Ectodermal cell (in vitro differentiated cells): ENCODE data around the gene LRP1.

Source experiments
- H3K27ac ChIP-seq: 2 replicates; pipeline ENCODE4 v1.7.0; 2013; ENCODE audit warnings: mild to moderate bottlenecking, low read depth, low read length; ENCODE audit not compliant: insufficient read depth, poor library complexity, severe bottlenecking
- H3K27me3 ChIP-seq: 2 replicates; pipeline ENCODE4 v1.7.0; 2013; ENCODE audit warnings: mild to moderate bottlenecking, low read length; ENCODE audit not compliant: insufficient read depth, control insufficient read depth, poor library complexity, severe bottlenecking
- H3K36me3 ChIP-seq: one replicate; pipeline ENCODE4 v1.7.0; 2013; ENCODE audit warnings: low read length; ENCODE audit not compliant: control insufficient read depth, insufficient read depth
- H3K4me1 ChIP-seq: one replicate; pipeline ENCODE4 v1.7.0; 2013; ENCODE audit warnings: low read length; ENCODE audit not compliant: control insufficient read depth, insufficient read depth
- H3K4me3 ChIP-seq: 2 replicates; pipeline ENCODE4 v1.7.0; 2013; ENCODE audit warnings: low read depth, low read length, control low read depth; ENCODE audit not compliant: insufficient read depth
- H3K9me3 ChIP-seq: 2 replicates; pipeline ENCODE4 v1.7.0; 2013; ENCODE audit warnings: mild to moderate bottlenecking, low read length, moderate library complexity; ENCODE audit not compliant: control insufficient read depth
- WGBS, 2 experiments: methylation state at CpG; one replicate each; pipeline ENCODE4 v1.1.7; 2013; ENCODE audit warnings: missing lambda C conversion rate in 2 of 2; 5-methylcytosine and 5-hydroxymethylcytosine counted together

LRP1 gene

DNA sequence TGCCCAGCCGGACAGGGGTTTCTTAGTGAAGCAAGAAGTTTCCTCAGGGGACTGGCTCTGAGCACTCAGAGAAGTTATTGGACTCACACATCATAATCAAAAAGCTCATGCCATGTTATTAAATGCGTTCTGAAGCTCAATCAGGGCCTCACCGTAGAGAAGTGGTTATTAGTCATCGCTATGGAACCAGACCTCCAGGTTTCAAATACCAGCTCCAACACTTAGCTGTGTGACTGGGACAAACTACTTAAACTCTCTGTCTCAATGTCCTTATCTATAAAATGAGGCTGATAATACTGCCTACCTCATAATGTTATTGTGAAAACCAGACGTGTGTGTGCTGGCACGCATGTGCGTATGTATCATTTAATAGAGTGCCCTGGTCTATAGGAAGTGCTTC, 24.4 kb upstream of the LRP1 start:
- H3K4me3 ChIP-seq = no peak overlapping the region
- H3K9me3 ChIP-seq = no peaks in the 10 kb centered on the region
- no peaks in the 10 kb centered on the region for H3K36me3 ChIP-seq
- H3K4me1 ChIP-seq = no peaks in the 10 kb centered on the region
- no peaks in the 10 kb centered on the region for H3K27me3 ChIP-seq
- H3K27ac ChIP-seq = no peak overlapping the region
- WGBS, 2 experiments = 95% methylated on average over 7 of the region's 7 CpGs

DNA sequence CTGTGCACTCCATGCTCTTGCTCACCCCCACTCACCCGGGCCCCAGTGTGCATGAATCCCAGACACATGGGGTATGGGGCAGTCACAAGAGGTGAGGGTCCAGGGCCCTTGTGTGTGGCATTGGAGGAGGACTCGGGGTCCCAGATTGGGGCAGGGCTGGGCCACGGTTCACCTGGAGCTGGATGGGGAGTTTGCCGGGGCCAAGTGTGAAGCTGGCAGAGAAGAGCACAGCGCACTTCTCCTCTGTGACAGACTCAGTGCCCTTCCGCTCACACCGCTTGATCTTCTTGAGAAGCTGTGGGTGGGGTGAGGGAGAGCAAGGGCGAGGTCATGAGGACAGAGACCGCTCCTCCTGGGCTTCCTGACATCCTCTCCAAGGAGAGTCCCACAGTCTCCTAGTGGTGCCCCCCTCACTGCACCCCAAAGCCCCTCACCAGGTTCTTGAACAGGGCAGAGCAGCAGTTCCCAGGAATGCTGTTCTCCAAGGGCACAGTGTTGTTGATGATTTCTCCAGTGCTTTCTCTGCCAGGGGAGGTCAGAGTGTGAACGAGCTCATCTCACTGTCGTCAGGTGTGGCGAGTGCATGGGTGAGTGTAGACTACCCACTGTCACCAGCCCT, 23.9 kb upstream of the LRP1 start:
- no peak overlapping the region for H3K4me3 ChIP-seq
- H3K9me3 ChIP-seq = no peaks in the 10 kb centered on the region
- H3K36me3 ChIP-seq = no peaks in the 10 kb centered on the region
- H3K27me3 ChIP-seq = no peaks in the 10 kb centered on the region
- H3K4me1 ChIP-seq = peaks cover 2% of the 10 kb centered on the region
- H3K27ac ChIP-seq = no peak overlapping the region
- 97 to 98% methylated on average over 12 of the region's 12 CpGs for WGBS, 2 experiments

DNA sequence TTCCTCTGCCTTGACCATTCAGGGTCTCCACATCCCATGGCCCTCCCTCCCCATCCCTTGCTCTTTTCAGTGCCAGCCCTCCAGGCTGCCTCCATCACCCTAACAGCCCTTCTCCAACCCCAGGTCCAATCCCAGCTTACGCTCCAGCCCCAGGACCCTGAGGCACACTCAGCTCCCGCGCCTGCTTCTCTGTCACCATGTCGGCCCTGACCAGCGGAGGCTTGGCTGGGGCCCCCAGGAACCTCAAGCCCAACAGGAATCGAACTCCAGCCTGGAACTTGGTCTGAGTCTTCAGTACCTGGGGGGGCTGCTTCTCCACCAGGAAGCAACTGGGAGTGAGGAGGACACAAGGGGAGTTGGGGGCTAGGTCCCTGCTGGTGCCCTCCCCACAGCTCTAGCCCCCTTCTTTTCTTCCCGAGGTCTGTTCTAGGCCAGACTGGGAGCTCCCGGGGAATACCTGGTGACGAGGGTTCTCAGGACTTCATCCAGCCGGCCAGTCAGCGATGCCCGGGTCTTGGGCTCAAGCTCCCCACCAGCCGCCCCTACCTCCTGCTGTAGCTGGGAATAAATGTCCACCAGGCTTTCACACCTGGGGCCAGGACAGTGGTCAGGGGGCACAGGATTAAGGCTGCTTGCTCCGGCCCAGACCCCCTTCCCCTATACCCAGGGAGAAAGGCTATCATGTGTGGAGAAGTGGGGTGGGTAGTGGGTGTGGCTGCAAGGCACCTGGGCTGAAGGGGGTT, 23.1 kb upstream of the LRP1 start:
- no peak overlapping the region for H3K27ac ChIP-seq
- H3K27me3 ChIP-seq = no peaks in the 10 kb centered on the region
- H3K4me3 ChIP-seq = no peak overlapping the region
- 95 to 96% methylated on average over 14 of the region's 14 CpGs for WGBS, 2 experiments
- no peaks in the 10 kb centered on the region for H3K36me3 ChIP-seq
- peaks cover 8% of the 10 kb centered on the region for H3K4me1 ChIP-seq
- no peaks in the 10 kb centered on the region for H3K9me3 ChIP-seq

DNA sequence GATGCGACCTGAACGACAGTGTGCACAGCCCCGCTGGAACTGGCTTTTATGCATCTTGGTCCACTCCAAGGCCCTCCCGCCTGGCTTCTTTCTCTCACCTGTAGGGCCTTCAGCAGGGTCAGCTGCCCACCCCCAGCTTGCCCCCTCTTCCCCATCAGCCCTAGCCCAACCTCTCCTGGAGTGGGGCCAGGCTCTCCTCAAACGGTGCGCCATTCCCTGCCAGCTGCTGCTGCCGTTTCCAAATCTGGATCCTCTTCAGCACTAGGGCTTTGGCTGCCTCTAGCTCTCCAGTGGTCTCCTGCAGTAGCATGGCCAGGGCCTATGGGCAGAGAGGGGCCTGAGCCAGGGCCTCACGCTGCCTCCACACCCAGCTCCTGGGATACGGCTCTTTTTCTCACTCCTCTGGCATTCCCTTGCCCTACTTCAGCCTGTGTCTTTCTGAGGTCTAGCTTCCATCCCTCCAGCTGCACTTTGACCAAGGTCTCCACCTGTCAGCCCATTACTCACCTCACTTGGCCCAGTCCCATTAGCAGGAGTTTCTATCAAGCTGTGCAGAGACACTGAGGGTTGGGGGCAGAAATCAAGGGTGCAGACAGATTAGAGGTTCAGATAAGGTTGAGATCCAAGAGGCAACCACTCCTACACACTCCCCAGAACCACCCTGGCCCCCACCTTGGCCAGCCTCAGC, 22.1 kb upstream of the LRP1 start:
- Histone ChIP-seq H3K27me3 (no peaks in the 10 kb centered on the region), H3K27ac (no peak overlapping the region), H3K9me3 (no peaks in the 10 kb centered on the region), H3K4me3 (no peak overlapping the region), H3K36me3 (no peaks in the 10 kb centered on the region), H3K4me1 (peaks cover 17% of the 10 kb centered on the region)
- WGBS, 2 experiments = 93 to 94% methylated on average over 9 of the region's 9 CpGs

DNA sequence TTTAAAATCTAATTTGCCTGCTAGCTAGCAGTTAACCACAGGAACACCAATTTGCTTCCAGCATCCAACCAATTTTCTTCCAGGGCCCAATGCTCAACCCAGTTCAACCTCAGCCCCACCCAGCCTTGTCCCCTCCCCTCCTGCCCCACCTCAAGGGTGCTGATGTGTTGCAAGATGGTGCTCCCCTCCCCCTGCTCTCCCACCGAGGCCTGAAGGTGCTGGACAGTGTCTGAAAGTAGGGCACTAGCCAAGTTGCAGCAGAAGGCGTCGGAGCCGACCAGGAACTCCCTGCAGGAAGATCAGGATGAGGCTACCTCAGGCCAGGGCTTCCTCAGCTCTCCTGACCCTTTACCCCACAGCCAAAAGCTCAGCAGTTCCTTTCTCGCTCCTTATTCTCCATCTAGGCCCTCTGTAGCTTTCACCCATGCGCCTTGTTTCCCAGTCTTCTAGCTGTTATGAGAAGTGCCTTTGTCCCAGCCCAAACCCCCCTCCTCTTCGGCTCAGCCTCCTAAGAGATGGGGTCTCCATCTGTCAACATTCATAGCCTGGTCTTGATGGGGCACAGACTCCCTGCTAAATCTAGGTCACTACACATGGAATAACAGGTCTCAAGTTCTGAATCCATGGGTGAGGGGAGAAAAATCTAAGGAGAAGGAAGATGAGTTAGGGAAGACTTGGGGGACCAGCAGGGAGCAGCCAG, 20.7 kb upstream of the LRP1 start:
- Histone ChIP-seq H3K27ac (no peak overlapping the region), H3K27me3 (no peaks in the 10 kb centered on the region), H3K4me3 (no peak overlapping the region), H3K9me3 (no peaks in the 10 kb centered on the region), H3K36me3 (no peaks in the 10 kb centered on the region), H3K4me1 (peaks cover 22% of the 10 kb centered on the region)
- WGBS, 2 experiments = 91% methylated on average over 7 of the region's 7 CpGs

DNA sequence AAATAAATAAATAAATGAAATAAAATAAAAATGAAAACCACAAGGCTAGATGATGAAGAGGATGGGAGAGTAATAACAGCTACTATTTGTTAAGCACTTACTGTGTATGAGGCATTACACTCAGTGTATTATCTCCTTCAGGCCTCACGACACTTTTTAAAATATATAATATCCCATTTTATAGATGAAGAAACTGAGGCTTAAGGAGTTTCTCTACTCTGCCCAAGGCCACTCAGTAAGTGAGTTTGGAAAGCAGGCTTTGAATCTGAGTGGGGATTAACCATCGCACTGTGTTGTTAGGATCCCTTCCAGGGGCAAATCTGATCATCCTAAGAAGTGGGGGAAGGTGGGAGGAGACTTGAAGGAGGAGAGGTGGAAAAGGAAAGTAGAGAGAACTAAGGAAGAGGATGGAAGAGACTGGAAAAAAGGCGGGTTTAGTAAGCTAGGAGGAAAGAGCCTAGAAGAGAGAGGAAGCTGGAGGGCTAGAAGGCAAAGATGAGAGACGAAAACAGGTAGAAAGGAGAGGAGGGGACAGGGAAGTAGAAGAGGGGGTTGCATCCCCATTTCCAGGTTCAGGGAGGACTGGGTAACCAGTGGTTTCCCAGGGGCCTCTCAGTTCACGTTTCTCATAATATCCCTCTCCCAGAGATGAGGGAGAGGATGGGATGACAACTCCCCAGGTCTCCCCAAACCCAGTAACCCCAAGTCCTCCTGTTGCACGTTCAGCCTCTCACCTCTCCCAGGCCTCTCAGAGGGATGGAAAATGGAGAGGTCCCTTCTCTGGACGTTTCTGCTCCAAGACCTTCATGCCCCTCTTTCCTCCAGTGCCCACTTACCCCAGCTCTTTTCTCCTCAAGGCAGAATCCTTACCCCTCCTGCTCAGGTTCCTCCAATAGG, 18.8 kb upstream of the LRP1 start:
- H3K9me3 ChIP-seq = no peaks in the 10 kb centered on the region
- no peaks in the 10 kb centered on the region for H3K36me3 ChIP-seq
- H3K27ac ChIP-seq = no peak overlapping the region
- H3K4me1 ChIP-seq = peaks cover 22% of the 10 kb centered on the region
- no peaks in the 10 kb centered on the region for H3K27me3 ChIP-seq
- no peak overlapping the region for H3K4me3 ChIP-seq
- 78 to 84% methylated on average over 6 to 7 of the region's 7 CpGs for WGBS, 2 experiments

DNA sequence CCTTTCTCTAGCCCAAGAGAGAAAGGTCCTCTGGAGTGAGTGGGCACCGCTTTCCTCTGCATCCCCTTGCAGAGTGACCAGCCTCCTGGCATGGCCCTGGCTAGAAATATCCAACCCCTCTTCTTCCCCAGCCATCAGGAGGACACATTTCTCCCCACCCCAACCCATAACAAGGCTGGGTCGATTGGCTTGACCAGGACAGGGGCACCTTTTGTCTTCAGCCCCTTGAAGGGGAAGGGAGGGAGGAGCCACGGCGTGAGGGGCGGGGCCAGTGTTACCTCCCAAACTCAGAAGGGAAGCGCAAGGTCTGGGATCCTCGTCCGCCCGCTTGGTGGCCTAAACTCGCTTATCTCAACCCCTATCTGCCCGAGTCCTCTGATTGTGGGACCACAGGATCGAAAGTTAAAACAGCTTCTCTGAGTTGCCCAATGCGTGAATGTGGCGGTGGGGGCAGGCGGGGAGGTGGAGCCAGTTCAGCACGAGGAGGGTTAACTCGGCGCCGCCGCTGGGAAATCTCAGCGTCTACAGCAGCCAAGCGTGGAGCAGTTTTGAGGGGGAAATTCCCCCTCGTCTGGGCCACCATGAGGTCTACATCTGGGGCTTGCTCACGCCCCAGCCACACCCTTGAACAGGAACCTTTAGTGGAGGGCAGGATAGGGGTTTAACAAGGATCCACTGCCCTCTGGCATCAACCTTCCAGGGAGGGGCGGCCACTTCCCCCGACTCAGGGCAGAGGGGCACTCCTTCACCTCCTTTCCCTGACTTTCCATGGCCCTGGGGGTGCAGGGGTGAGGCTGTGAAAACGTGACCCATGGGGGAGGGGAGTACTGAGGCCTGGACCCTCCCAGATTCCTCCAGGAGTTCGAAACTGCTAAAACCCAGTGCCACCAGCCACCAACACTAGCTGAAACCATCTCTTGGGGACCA, 17.9 kb upstream of the LRP1 start:
- Histone ChIP-seq H3K36me3 (no peaks in the 10 kb centered on the region), H3K9me3 (no peaks in the 10 kb centered on the region), H3K27me3 (no peaks in the 10 kb centered on the region), H3K4me3 (peak overlapping the region; percentile 31), H3K4me1 (peaks cover 22% of the 10 kb centered on the region), H3K27ac (no peak overlapping the region)
- 8 to 10% methylated on average over 28 of the region's 28 CpGs for WGBS, 2 experiments

DNA sequence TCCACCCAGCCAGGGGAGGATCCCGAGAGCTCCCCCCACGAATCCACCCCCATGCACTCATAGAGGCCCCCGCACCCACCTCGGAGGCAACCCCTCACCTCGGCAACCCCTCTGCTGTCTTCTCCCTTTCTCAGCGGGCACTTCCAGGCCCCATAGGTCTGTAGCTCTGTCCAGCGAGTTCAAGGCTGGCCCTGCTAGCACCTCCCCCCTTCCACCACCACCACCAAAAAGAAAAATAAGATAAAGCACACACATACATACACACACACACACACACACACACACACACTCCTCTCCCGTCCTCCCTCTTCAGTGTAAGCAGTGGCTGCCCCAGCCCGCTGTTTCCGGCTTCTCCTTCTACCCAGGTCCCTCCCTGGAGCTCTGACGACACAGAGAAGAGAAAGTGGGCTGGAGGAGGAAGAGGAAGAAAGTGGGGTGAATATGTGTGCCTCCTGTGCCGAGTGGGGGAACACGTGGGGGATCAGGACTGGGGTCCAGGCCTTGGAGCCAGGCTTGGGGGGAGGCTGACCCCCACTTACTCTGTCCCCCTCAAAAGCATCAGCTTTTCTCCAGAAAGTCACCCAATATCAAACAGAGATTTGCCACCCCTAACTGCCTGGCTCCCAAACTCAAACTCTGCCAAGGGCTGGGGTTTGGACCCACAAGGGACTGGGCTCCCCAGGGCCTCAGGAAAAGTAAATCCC, 17.1 kb upstream of the LRP1 start, which contains the start of gene STAT6:
Gene STAT6 (minus strand): TSS at position 332 of the 704 bp plus-strand sequence. CDS start 3,084 bp downstream, outside the sequence.
- Histone ChIP-seq H3K4me3 (peak within 1 kb of the TSS; percentile 31), H3K27ac (peak within 1 kb of the TSS; percentile 82), H3K36me3 (no peaks in the 10 kb centered on the region), H3K27me3 (no peaks in the 10 kb centered on the region), H3K4me1 (peaks cover 22% of the 10 kb centered on the region), H3K9me3 (no peaks in the 10 kb centered on the region)
- 24 to 26% methylated on average over 13 of the region's 13 CpGs for WGBS, 2 experiments
